ENCODE measurements around the gene KDM4C. TPM values are rescaled to one million over a fixed set of nuclear protein-coding genes. Genes with fewer than 3 reads are reported as not detected.

The KDM4C gene
- total and polyA plus RNA-seq, 2 of the 4 experiments (the other 2 are of a cell fraction), result 11.8 to 23.8 TPM

DNA sequence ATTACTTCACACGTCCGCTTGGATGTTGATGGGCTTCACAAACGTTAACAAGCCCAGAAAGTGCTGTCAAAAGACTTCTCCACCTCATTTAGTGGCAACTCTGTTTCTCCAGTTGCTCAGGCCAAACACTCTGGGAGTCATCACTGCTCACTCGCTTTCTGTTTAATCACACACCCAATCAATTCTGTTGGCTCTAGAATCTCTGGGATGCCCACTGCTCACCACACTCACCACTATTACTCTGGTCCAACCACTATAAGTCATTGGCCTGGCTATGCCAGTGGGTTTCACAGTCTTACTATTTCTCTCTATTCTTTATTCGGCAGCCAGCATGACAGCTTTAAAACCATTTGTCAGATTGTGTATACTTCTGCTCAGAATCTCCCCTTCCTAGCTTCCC lies 163.5 kb downstream of the KDM4C start:
- no peak overlapping the region for H4K91ac ChIP-seq (ENCODE audit: insufficient read depth, low read depth, low read length)
- H3K9me3 ChIP-seq (ENCODE audit: control insufficient read depth, insufficient read depth, low read length), result no peaks in the 10 kb centered on the region
- ATAC-seq (ENCODE audit: low read depth) (no peak), DNase-seq (no peak)
- H2BK15ac ChIP-seq (ENCODE audit: low read depth, low read length), result no peak overlapping the region
- H3K56ac ChIP-seq (ENCODE audit: extremely low read depth, insufficient read depth, low read length), result no peak overlapping the region
- no peak overlapping the region for H3K4ac ChIP-seq (ENCODE audit: low read depth, low read length)
- intact Hi-C loops (cut with micrococcal nuclease), result no loop called here
- WGBS, 2 experiments (ENCODE audit: extremely low coverage in 2 of 2, insufficient read length in 1 of 2), result 30% methylated on average over 2 of the region's 5 CpGs; no CpG with 5 or more reads in 1 of the 2 experiments
- no peaks in the 10 kb centered on the region for H3K27me3 ChIP-seq (ENCODE audit: control insufficient read depth, insufficient read depth, low read length)
- POLR2A ChIA-PET (ENCODE audit: unreplicated experiment), result no interaction called here
- CTCF ChIA-PET, result no interaction called here
- no peak overlapping the region for H4K8ac ChIP-seq (ENCODE audit: low read depth in 2 of 2, low read length in 2 of 2)
- no peaks in the 10 kb centered on the region; a peak in 1 of 4 replicates for H3K79me1 ChIP-seq (ENCODE audit: low read depth in 1 of 2, low read length in 2 of 2)
- H3K36me3 ChIP-seq (ENCODE audit: control insufficient read depth, insufficient read depth, low read length), result no peaks in the 10 kb centered on the region
- no peak for TF ChIP-seq CHD1 (IDR thresholded peaks at IDR 0.05; ENCODE audit: low read depth, low read length)
- TF ChIP-seq POLR2A (IDR thresholded peaks at IDR 0.05; ENCODE audit: low read depth, low read length), result no peak
- TF ChIP-seq CEBPB (IDR thresholded peaks at IDR 0.05; ENCODE audit: low read depth, low read length), result no peak
- TF ChIP-seq NFE2L2 (IDR thresholded peaks at IDR 0.05; ENCODE audit: low read depth, low read length), result no peak
- TF ChIP-seq RFX5 (IDR thresholded peaks at IDR 0.05; ENCODE audit: low read depth, low read length), result no peak
- no peak for TF ChIP-seq MAZ (IDR thresholded peaks at IDR 0.05; ENCODE audit: borderline replicate concordance, low read depth, low read length)
- TF ChIP-seq BHLHE40 (IDR thresholded peaks at IDR 0.05; ENCODE audit: low read depth, low read length), result no peak
- no peak for TF ChIP-seq RCOR1 (IDR thresholded peaks at IDR 0.05; ENCODE audit: insufficient replicate concordance, low read length)
- no peak for TF ChIP-seq FOS (IDR thresholded peaks at IDR 0.05; ENCODE audit: low read depth, low read length)
- TF ChIP-seq RAD21 (IDR thresholded peaks at IDR 0.05; ENCODE audit: low read length), result no peak
- TF ChIP-seq, protein P1, sequence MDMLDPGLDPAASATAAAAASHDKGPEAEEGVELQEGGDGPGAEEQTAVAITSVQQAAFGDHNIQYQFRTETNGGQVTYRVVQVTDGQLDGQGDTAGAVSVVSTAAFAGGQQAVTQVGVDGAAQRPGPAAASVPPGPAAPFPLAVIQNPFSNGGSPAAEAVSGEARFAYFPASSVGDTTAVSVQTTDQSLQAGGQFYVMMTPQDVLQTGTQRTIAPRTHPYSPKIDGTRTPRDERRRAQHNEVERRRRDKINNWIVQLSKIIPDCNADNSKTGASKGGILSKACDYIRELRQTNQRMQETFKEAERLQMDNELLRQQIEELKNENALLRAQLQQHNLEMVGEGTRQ (IDR thresholded peaks at IDR 0.05; ENCODE audit: low read depth, low read length), result no peak
- no peak for TF ChIP-seq MXI1 (IDR thresholded peaks at IDR 0.05; ENCODE audit: borderline replicate concordance, low read depth, low read length)
- TF ChIP-seq, protein P2, sequence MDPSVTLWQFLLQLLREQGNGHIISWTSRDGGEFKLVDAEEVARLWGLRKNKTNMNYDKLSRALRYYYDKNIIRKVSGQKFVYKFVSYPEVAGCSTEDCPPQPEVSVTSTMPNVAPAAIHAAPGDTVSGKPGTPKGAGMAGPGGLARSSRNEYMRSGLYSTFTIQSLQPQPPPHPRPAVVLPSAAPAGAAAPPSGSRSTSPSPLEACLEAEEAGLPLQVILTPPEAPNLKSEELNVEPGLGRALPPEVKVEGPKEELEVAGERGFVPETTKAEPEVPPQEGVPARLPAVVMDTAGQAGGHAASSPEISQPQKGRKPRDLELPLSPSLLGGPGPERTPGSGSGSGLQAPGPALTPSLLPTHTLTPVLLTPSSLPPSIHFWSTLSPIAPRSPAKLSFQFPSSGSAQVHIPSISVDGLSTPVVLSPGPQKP (IDR thresholded peaks at IDR 0.05; ENCODE audit: borderline replicate concordance, low read depth, low read length), result no peak
- H2AK9ac ChIP-seq (replicated peaks; ENCODE audit: low read depth, low read length, poor library complexity), result no peak overlapping the region
- no peak overlapping the region for H4K5ac ChIP-seq (ENCODE audit: low read depth, low read length)
- H2BK5ac ChIP-seq (ENCODE audit: low read depth, low read length, poor library complexity, severe bottlenecking), result no peak overlapping the region
- no TSS peak for BruUV-seq (replicated peaks)
- peaks cover 3% of the 10 kb centered on the region; the same call in 1 of the 2 replicates for H3K9me1 ChIP-seq (ENCODE audit: insufficient read depth, low read length)
- dilution Hi-C loops (cut with HindIII; ENCODE audit: low sequenced_read_pairs, unreplicated experiment), result no loop called here
- no peak overlapping the region for H3K27ac ChIP-seq (ENCODE audit: insufficient read depth, low read length)
- H3K4me3 ChIP-seq (ENCODE audit: insufficient read depth, low read depth, low read length), result no peak overlapping the region
- no peak overlapping the region for H3K23ac ChIP-seq (ENCODE audit: low read depth, low read length)
- no peak overlapping the region for H2BK120ac ChIP-seq (ENCODE audit: low read depth, low read length)
- in situ Hi-C loops (cut with MboI; ENCODE audit: low sequenced_read_pairs), result loop anchor here (10.0 kb wide), 1 partner anchor 63 kb away; no protein-coding TSS in a partner anchor
- H3K4me2 ChIP-seq (ENCODE audit: low read depth, low read length), result no peak overlapping the region
- H3K4me1 ChIP-seq (ENCODE audit: control insufficient read depth, insufficient read depth, low read length), result peaks cover 1% of the 10 kb centered on the region; the same call in 1 of the 2 replicates
- H4K20me1 ChIP-seq (ENCODE audit: insufficient read depth, low read length), result no peaks in the 10 kb centered on the region
- no peak overlapping the region for H3K18ac ChIP-seq (ENCODE audit: low read depth, low read length)
- no peak overlapping the region for H2BK20ac ChIP-seq (ENCODE audit: low read depth, low read length)
- no peak overlapping the region for H2AFZ ChIP-seq (replicated peaks; ENCODE audit: low read length, poor library complexity)
- no peak overlapping the region for H2AK5ac ChIP-seq (ENCODE audit: low read depth, low read length)
- no peak overlapping the region for H3K9ac ChIP-seq (ENCODE audit: low read depth, low read length)
- H3K14ac ChIP-seq (replicated peaks; ENCODE audit: low read depth, low read length), result no peak overlapping the region
